WERI-Rb-1 (cell line): ENCODE measurements around the gene CALML5.

Experiments used
- DNase-seq: peaks from one replicate; pipeline ENCODE4 v3.0.0-alpha.2; 2020
- H3K27ac ChIP-seq: fragments of 250-450 bp; sonication (Bioruptor Pico); 2 replicates; pipeline ENCODE4 v1.5.1; 2020; ENCODE audit warnings: mild to moderate bottlenecking, moderate library complexity
- H3K27me3 ChIP-seq: fragments of 250-450 bp; sonication (Bioruptor Pico); 2 replicates; pipeline ENCODE4 v1.5.1; 2021; ENCODE audit warnings: mild to moderate bottlenecking, low read depth, moderate library complexity; ENCODE audit not compliant: insufficient read depth, severe bottlenecking
- H3K36me3 ChIP-seq: fragments of 250-450 bp; sonication (Bioruptor Pico); 2 replicates; pipeline ENCODE4 v1.5.1; 2020; ENCODE audit warnings: mild to moderate bottlenecking, moderate library complexity
- H3K4me3 ChIP-seq: 2 replicates; pipeline ENCODE4 v1.5.1; 2011; ENCODE audit warnings: low read depth, mild to moderate bottlenecking, control low read depth, low read length
- H3K9me3 ChIP-seq: fragments of 250-450 bp; sonication (Bioruptor Pico); 2 replicates; pipeline ENCODE4 v1.5.1; 2021; ENCODE audit warnings: mild to moderate bottlenecking, moderate library complexity; ENCODE audit not compliant: severe bottlenecking
- CTCF ChIP-seq: IDR thresholded peaks from 2 replicates; pipeline ENCODE4 v1.5.1; 2011; ENCODE audit warnings: low read depth, mild to moderate bottlenecking, control low read depth, inconsistent platforms, low read length

CALML5 gene

GRCh38 chr10:5469353-5470061, 29.9 kb downstream of the CALML5 start:
- no peaks in the 10 kb centered on the region for H3K9me3 ChIP-seq
- H3K4me3 ChIP-seq: no peak overlapping the region
- no peak for DNase-seq
- no peak overlapping the region for H3K27ac ChIP-seq
- no peaks in the 10 kb centered on the region for H3K36me3 ChIP-seq
- H3K27me3 ChIP-seq: no peaks in the 10 kb centered on the region
- TF ChIP-seq CTCF: no peak

- Histone ChIP-seq H3K27me3 (no peaks in the 10 kb centered on the region), H3K4me3 (no peak overlapping the region), H3K27ac (no peak overlapping the region), H3K9me3 (no peaks in the 10 kb centered on the region), H3K36me3 (no peaks in the 10 kb centered on the region)
- no peak for DNase-seq
- TF ChIP-seq CTCF: no peak
Observed at GRCh38 chr10:5468262-5469106, 30.9 kb downstream of the CALML5 start.

- TF ChIP-seq CTCF: no peak
- H3K27me3 ChIP-seq: no peaks in the 10 kb centered on the region
- no peaks in the 10 kb centered on the region for H3K9me3 ChIP-seq
- no peak overlapping the region for H3K4me3 ChIP-seq
- H3K27ac ChIP-seq: no peak overlapping the region
- H3K36me3 ChIP-seq: no peaks in the 10 kb centered on the region
- no peak for DNase-seq
Observed at GRCh38 chr10:5467634-5468255, 31.6 kb downstream of the CALML5 start.

DNA sequence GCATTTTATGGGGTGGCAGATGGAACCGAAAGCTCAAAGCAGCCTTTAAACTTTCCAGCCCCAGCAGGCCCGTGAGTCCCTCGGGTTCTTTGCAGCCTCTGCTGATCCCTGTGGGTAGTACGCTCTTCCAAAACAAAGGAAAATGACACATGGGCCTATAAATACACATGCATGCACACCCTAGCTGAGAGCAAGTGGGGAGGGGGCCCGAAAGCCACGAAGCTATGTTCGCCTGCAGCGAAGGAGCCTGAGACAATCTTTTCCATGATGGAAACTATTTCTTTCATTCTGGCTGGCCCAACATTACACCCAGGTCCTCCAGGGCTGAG, 32.2 kb downstream of the CALML5 start:
- H3K27me3 ChIP-seq: no peaks in the 10 kb centered on the region
- no peak for TF ChIP-seq CTCF

GRCh38 chr10:5466451-5467206, 32.7 kb downstream of the CALML5 start:
- Histone ChIP-seq H3K27ac (no peak overlapping the region), H3K27me3 (no peaks in the 10 kb centered on the region), H3K9me3 (no peaks in the 10 kb centered on the region), H3K36me3 (no peaks in the 10 kb centered on the region), H3K4me3 (no peak overlapping the region)
- DNase-seq: no peak
- TF ChIP-seq CTCF: no peak

More for the DNA sequence above, 32.2 kb downstream of the CALML5 start:
- no peak overlapping the region for H3K4me3 ChIP-seq
- no peaks in the 10 kb centered on the region for H3K36me3 ChIP-seq
- no peak overlapping the region for H3K27ac ChIP-seq
- no peaks in the 10 kb centered on the region for H3K9me3 ChIP-seq
- DNase-seq: no peak
